ENCODE measurements around the gene EP400.
"Not testable (repeated sequence)": the region's sequence is repeated elsewhere in the genome, so short reads cannot be mapped to it uniquely, and the experiment has no call there.

The EP400 gene

DNA sequence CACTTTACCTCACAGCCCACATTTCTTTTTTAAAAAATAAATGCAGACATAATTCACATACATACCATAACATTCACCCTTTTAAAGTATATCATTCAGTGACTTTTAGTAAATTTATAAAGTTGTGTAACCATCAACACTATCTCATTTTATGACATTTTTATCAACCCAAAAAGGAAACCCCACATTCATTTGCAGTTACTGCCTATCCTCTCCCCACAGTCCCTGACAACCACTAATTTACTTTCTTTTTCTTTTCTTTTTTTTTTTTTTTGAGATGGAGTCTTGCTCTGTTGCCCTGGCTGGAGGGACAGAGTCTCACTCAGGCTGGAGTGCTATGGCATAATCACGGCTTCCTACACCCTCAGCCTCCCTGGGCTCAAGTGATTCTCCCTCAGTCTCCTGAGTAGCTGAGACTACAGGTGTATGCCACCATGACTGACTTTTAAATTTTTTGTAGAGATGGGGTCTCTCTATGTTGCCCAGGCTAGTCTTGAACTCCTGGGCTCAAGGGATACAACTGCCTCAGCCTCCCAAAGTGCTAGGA is 1.5 kb upstream of the EP400 start:
- no peak for DNase-seq (ENCODE audit: low read depth in 1 of 2, low spot score in 1 of 2)

DNA sequence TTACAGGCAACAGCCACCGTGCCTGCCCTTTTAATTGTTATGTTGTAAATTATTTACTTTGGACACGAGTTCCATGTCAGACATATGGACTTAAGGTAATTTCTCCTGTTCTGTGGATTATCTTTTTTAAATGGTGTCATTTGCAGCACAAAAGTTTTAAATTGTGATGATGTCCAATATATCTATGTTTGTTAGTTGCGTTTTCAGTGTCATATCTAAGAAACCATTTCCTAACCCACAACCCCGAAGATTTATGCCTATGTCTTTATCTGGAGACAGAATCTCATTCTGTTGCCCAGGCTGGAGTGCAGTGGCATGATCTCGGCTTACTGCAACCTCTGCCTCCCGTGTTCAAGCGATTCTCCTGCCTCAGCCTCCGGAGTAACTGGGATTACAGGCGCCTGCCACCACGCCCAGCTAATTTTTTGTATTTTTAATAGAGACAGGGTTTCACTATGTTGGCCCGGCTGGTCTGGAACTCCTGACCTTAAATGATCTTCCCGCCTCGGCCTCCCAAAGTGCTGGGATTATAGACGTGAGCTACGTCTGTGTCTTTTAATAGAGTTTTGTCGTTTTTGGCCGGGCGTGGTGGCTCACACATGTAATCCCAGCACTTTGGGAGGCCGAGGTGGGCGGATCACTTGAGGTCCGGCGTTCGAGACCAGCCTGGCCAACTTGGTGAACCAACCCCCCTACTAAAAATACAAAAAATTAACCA is 870 bp upstream of the EP400 start:
- not testable (repeated sequence) for DNase-seq (ENCODE audit: low read depth in 1 of 2, low spot score in 1 of 2)

- DNase-seq (ENCODE audit: low read depth in 1 of 2, low spot score in 1 of 2): peak in 1 of 2 donors; percentile 19
Observed at GRCh38 chr12:131950182-131950913, 606 bp downstream of the EP400 start.

DNA sequence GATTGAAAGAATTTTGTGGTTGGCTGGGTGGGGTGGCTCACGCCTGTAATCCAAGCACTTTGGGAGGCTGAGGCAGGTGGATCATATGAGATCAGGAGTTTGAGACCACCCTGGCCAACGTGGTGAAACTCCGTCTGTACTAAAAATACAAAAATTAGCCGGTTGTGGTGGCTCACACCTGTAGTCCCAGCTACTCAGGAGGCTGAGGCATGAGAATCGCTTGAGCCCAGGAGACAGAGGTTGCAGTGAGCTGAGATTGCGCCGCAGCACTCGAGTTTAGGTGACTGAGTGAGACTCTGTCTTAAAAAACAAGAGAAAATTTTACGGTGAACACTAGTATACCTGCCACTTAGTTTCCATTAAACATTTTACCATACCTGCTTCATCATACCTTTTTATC is 4.1 kb downstream of the EP400 start:
- DNase-seq (ENCODE audit: low read depth in 1 of 2, low spot score in 1 of 2): not testable (repeated sequence)

DNA sequence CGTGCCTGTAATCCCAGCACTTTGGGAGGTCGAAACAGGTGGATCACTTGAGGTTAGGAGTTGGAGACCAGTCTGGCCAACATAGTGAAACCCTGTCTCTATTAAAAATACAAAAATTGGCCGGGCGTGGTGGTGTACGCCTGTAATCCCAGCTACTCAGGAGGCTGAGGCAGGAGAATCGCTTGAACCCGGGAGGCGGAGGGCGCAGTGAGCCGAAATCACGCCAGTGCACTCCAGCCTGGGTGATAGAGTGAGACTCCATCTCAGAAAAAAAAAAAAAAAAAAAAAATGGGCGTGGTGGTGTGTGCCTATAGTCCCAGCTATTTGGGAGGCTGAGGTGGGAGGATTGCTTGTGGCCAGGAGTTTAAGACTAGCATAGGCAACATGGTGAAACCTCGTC is 4.7 kb downstream of the EP400 start:
- DNase-seq (ENCODE audit: low read depth in 1 of 2, low spot score in 1 of 2): not testable (repeated sequence)

DNA sequence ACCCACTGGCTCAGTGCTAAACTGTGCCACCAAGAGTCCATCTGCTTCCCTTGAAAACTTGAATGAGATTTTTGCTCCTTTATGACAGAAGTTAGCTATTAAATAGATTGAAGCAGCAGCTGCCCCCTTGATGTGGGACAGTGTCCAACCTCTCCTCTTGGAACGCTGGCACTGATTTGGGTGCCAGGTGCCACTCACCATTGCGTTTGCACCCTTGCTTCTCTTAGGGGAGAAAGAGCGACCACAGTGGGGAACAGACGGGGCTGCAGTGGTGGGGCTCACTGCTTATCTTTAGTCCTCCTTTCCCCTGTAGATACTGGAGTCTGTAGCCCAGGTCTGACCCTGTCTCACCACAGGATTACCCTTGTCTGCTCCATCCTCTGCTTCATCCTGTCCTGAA is 9.4 kb downstream of the EP400 start:
- DNase-seq (ENCODE audit: low read depth in 1 of 2, low spot score in 1 of 2): no peak

- no peak for DNase-seq (ENCODE audit: low read depth in 1 of 2, low spot score in 1 of 2)
Observed at GRCh38 chr12:131959641-131960589, 10.2 kb downstream of the EP400 start.

DNA sequence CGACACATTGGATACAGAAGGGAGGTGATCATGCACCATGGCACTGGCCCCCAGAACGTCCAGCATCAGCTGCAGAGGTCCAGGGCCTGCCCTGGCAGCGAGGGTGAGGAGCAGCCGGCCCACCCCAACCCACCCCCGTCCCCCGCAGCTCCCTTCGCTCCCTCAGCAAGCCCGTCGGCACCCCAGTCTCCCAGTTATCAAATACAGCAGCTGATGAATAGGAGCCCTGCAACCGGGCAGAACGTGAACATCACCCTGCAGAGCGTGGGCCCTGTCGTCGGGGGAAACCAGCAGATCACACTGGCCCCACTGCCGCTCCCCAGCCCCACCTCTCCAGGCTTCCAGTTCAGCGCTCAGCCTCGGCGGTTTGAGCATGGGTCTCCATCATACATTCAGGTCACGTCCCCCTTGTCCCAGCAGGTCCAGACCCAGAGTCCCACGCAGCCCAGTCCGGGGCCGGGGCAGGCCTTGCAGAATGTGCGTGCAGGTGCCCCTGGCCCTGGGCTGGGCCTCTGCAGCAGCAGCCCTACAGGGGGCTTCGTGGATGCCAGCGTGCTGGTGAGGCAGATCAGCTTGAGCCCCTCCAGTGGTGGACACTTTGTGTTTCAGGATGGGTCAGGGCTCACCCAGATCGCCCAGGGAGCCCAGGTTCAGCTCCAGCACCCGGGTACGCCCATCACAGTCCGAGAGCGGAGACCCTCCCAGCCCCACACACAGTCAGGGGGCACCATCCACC is 11.0 kb downstream of the EP400 start:
- DNase-seq (ENCODE audit: low read depth in 1 of 2, low spot score in 1 of 2): not testable (repeated sequence)

DNA sequence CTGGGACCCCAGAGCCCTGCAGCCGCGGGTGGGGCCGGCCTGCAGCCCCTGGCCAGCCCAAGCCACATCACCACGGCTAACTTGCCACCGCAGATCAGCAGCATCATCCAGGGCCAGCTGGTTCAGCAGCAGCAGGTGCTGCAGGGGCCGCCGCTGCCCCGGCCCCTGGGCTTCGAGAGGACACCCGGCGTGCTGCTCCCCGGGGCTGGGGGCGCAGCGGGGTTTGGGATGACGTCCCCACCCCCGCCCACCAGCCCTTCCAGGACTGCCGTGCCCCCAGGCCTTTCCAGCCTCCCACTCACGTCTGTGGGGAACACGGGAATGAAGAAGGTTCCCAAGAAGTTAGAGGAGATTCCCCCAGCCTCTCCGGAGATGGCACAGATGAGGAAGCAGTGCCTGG is 11.6 kb downstream of the EP400 start:
- DNase-seq (ENCODE audit: low read depth in 1 of 2, low spot score in 1 of 2): not testable (repeated sequence)

DNA sequence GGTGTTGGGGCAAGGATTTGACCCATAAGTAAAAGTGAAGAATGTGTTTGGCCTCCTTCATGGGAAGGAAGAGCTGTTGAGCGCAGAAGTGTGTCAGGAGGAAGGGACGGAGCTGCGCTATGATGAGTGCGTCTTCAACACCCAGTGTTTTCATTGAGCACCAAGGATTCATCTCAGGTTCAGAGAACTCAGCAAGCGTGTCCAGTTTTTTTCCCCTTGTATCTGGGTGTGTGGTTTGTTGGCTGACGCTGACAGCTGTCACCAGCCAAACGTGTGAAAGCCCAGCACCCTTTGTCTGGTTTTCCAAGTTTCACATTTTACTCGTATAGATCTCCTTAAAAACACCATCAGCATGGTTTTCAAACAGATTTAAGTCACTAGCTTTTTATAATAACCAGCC is 12.3 kb downstream of the EP400 start:
- no peak for DNase-seq (ENCODE audit: low read depth in 1 of 2, low spot score in 1 of 2)

- no peak for DNase-seq (ENCODE audit: low read depth in 1 of 2, low spot score in 1 of 2)
Observed at GRCh38 chr12:131963381-131963780, 13.6 kb downstream of the EP400 start.

DNA sequence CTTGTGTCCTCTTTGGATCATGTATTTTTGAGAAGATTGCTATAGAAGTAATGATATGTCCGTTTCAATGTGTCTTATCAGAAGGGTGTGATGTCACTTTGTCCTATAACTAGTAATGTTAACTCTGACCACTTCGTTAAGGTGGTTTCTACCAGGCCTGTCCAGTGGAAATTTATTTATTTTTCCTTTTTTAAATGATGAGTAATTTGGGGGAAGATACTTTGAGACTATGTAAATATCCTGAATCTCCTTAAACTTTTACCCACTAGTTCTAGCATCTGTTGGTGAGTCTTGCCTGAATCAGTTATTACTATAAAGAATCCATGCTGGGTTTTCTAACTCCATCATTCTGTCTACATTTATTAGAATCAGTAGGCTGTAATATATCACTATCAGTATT is 15.3 kb downstream of the EP400 start:
- no peak for DNase-seq (ENCODE audit: low read depth in 1 of 2, low spot score in 1 of 2)

- no peak for DNase-seq (ENCODE audit: low read depth in 1 of 2, low spot score in 1 of 2)
Observed at GRCh38 chr12:131971226-131971625, 21.5 kb downstream of the EP400 start.

DNA sequence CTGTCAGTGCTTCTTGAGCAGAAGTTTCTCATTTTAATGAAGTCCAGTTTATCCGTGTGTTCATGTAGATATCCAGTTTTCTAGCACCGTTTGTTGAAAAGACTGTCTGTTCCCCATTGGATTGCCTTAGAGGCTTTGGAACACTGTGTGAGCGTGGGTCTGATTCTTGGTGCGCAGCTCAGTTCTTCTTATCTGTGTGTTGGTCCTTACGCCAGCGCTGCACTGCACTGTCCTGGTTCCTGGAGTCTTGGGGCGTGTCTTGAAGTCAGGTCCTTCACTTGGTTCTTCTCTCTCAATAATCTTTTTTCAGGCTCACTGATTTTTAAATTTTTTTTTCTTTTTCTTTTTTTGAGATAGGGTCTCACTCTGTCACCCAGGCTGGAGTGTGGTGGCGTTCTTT is 25.5 kb downstream of the EP400 start:
- no peak for DNase-seq (ENCODE audit: low read depth in 1 of 2, low spot score in 1 of 2)

- no peak for DNase-seq (ENCODE audit: low read depth in 1 of 2, low spot score in 1 of 2)
Observed at GRCh38 chr12:131979606-131980005, 29.9 kb downstream of the EP400 start.

DNA sequence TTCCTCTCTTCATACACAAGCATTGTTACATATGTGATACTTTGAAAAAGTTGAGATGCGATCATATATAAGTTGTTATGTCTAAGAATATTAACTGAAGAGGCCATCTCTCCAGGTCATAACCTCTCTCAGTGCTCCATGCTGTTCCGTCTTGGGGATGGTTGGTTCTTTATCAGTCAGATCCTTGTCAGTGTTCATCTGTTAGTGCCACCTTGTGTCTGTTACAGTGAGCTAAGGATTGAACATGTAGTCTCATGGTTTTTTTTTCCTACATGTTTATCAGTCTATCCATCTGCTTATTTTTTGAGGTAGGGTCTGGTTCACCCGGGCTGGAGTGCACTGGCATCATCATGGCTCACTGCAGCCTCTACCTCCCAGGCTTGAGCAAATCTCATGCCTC is 30.5 kb downstream of the EP400 start:
- DNase-seq (ENCODE audit: low read depth in 1 of 2, low spot score in 1 of 2): no peak

DNA sequence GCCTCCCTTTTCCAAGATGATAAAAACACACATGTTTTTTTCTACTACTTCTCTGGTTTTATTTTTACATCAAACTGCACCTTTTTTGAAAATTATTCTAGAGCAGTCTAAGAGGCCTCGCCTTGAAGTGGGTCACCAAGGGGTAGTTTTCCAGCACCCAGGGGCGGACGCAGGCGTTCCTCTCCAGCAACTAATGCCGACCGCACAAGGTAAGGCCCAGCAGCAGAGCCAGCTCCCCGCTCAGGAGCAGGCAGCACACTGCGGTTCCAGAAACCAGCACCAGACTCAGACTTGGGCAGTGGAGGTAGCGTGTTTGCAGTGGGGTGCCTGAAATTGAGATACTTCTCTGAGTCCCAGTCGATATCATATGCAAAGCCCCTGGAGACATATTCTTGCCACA is 31.6 kb downstream of the EP400 start:
- DNase-seq (ENCODE audit: low read depth in 1 of 2, low spot score in 1 of 2): no peak

GRCh38 chr12:131982041-131982440 is 32.3 kb downstream of the EP400 start:
- DNase-seq (ENCODE audit: low read depth in 1 of 2, low spot score in 1 of 2): no peak

- no peak for DNase-seq (ENCODE audit: low read depth in 1 of 2, low spot score in 1 of 2)
Observed at GRCh38 chr12:131983026-131983425, 33.3 kb downstream of the EP400 start.

DNA sequence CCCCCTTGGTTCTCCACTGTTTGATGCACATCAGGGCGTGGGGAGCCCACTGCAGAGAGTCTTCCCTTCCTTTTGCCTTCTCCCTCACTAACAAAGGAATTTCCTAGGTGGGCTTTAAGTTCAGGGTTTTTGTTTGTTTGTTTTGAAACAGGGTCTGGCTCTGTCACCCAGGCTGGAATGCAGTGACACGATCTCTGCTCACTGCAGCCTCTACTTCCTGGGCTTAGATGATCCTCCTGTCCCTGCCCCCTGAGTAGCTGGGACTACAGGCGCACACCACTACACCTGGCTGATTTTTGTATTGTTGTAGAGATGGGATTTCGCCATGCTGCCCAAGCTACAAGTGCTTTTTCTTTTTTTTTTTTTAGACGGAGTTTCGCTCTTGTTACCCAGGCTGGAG is 33.8 kb downstream of the EP400 start:
- no peak for DNase-seq (ENCODE audit: low read depth in 1 of 2, low spot score in 1 of 2)

- no peak for DNase-seq (ENCODE audit: low read depth in 1 of 2, low spot score in 1 of 2)
Observed at GRCh38 chr12:131984334-131984733, 34.6 kb downstream of the EP400 start.
